Medulla oblongata (tissue), 1 donor: Measurements from ENCODE around the gene MYPOP.

Experiments used
- DNase-seq: peaks from one replicate; pipeline ENCODE4 v3.0.0-alpha.2; 2015; ENCODE audit errors: extremely low spot score

The MYPOP gene, protein sequence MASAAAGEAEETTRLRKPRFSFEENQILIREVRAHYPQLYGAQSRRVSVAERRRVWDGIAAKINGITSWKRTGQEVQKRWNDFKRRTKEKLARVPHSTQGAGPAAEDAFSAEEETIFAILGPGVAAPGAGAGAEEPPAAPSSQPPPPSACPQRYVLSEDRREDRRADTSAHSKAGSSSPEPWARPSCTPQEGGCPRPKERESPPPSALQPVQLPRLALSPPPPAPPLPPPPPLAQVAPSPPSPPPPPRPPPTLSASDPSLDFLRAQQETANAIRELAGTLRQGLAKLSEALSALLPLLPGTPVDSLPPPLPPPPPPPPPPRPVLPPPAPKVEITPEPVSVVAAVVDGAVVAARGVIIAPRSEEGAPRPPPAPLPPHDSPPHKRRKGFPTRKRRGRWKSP

DNA sequence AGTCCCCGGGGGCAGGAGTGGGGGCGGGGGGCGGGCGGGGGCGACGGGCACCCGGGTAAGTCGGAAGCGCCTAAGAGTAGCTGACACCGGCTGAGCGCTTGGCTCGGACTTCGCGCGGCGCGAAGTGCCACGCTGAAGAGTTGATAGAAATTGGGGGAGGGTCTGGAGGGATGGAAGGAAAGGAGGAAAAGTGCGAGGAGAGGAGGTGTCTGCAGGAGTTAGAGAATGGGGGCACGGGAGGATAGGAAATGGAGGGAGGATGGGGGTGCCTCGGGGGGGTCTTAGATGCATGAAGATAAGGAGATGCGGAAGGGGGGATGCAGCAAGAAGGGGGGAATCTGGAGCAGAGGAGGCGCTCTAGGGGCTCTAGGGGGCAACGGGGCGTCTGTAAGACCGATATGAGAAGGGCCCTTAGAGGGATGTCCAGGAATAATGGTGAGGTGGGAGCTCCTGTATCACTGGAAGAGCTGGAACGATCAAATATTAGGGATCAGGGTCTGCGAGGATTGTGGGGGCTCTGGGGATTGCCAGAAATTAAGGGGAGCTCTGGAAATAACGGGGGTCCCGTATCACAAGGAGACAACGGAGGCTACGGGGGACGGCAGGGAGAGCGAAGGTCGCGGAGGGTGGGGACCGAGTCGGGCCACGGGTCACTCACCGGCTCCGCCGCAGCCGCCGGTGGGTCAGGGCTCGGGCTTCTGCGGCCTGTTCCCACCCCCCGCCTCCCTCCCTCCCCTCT lies at the start of gene MYPOP:
Gene MYPOP (minus strand): TSS at position 702 of the 739 bp plus-strand sequence. CDS start 840 bp downstream, outside the sequence.
- DNase-seq = no peak

DNA sequence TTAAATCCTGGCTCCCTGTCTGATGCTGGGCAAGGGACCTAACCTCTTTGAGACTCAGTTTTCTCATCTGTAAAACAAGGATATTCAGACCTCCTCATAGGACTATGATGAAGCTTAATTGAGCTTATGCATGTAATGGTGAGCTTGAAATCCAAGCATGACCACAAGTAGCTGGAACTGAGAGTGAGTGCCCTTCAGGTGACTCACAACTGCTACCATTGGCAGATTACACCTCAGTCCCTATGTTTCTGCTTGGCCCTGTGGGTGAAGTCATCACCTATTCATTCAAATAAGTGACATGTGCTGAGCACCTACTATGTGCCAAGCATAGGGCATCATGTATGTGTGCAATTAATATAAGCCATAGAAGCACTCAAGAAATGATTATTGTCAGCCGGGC lies 45.5 kb upstream of the MYPOP start:
- DNase-seq = no peak

DNA sequence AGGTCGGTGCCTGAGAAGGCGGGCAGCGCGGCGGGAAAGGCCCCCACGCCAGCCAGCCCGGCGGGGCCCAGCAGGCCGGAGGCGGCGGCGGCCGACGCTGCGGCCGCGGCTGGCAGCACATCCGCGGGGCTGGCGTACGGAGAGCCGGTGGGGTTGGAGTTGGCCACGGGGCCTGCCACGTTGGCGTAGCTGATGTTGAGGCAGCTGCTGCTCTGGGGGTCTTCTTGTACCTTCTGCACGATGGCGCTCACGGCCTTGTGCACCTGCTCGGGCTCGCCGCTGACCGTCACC lies 38.0 kb upstream of the MYPOP start:
- no peak for DNase-seq

DNA sequence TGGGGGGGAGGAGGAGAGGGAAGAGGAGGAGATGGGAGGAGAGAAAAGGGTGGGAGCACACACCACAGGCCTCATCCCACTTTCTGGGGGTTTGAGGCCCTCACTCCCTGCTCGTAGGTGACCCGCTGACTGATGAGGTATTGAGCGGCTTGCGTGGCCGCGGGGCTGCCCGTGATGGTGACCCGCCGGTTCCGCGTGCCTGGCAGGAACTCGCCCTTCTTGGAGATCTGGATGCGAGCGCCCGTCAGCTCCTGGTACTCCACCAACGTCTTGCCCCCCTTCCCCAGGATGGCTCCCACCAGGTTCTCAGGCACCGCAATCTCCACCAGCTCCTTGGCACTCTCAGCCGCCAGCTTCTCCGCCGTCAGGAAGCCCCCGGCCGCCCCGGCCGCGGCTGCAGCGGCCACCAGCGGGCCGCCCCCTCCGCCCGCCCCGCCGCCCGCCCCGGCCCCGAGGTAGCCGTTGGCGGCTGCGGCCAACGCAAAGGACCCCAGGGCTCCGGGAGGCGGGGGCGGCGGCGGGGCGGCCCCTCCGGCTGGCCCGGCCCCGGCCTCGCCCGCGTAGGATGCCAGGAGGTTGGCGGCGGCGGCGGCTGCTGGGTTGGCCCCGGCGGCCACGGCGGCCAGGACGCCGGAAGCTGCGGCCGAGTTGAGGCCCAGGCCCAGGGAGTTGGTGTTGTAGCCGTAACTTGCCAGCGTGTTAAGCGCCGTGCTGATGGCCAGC lies 37.5 kb upstream of the MYPOP start:
- no peak for DNase-seq

DNA sequence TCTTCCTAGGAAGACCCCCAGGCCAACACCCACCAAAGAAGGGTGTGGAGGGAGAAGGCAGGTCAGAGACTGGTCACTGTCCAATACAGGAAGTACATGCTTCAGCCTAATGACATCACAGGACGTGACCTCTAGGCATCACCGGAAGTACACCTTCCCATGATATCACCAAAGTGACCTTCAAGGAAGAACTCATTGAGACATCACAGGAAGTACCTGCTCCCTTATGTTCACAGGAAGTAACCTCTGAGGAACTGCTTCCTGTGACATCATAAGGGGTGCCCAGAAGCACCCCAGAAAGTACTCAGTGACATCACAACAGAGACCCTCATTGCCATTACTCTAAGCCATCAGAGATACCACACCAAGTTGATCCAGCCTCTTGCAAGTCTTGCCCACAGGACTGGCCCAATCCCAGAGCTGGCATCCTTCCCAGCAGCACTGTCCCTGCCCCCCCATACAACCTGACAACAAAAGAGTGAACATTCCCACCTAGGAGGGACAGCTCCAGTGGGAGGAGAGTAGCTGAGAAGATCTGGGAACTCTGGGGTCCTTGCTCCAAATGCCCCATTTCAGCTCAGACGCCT lies 36.4 kb upstream of the MYPOP start:
- DNase-seq = no peak

DNA sequence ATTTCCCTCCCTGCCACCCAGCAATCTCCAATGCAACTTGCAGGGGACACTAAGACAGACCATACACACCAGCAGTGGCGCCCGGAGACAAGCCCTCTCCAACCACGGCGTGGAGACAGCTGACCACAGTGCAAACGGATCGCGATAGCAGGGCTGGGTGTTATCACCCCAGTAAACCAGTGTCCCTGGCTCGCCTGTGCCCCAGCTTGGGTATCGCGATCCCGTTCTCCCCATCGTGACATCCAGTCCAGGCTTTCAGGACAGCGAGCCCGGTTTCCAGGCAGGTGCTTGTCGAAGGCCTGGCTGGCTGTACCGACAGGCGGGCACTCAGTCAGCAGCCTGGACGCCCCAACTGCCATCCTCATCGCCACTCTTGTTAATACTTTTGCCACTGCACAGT lies 32.9 kb upstream of the MYPOP start:
- DNase-seq = no peak

DNA sequence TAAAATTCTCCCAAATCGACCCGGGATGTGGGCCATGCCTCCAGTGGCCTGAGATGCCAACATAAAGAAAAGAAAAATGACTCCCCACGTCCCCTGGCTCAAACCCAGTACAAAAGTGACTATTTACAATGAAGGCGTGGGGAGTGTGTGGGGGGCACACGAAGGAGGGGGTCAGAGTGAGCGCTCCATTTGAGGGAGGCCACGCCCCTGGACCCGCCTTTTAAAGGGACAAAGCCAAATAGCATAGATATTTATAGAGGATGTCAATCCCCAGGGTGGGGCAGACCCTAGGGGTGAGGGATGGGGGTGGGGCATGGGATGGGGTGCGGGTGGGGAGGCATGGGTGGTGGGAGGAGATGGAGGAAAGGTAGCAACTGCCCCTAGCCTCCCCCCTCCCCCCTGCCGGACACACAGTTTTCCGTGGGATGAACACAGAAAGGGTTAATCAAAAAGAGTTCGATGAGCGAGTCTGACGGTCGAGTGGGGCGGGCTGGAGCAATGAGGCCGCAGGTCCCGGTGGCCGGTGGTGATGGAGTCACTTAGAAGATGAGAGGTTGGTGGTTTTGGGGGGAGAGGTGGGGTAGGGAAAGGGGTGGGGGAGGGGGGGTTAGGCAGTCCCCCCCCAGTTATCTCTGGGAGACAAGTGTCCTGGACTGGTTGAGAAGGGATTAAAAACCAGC lies 32.3 kb upstream of the MYPOP start:
- DNase-seq = no peak

DNA sequence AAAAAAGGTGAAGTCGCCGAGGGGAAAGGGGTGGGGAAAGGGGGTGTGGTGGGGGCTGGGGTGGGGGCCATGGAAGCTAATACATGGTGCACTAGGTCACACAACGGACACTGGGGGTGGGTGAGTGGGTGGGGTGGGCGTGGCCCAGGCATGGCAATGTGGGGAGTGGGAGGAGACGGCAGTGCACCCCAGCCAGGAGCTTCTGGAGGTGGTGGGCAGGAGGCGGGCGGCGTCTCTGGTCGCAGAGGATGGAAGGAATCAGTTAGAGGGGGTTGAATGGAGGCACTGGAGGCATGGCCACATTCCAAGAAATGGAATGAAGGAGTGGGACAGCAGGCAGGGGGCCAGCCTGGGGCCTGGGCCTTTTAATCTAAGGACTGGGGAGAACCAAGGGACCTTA lies 31.3 kb upstream of the MYPOP start:
- no peak for DNase-seq

DNA sequence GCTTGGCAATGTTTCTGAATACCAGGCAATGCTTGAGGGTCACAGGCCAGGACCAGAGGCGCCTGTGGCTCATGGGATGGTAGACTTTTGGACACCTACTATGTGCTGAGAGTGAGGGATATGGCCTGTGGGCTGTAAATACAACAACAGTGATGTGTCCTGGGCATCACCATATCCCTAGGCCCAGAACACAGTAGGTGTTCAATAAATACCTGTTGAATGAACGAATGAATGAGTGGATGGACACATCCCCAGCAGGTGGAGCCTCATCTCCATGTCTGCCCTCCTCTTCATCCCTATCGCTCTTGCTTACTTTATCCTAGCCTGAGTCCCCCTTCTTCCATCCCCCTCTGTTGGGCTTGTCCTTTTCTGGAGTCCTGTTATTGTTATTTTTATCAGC lies 28.6 kb upstream of the MYPOP start:
- no peak for DNase-seq

DNA sequence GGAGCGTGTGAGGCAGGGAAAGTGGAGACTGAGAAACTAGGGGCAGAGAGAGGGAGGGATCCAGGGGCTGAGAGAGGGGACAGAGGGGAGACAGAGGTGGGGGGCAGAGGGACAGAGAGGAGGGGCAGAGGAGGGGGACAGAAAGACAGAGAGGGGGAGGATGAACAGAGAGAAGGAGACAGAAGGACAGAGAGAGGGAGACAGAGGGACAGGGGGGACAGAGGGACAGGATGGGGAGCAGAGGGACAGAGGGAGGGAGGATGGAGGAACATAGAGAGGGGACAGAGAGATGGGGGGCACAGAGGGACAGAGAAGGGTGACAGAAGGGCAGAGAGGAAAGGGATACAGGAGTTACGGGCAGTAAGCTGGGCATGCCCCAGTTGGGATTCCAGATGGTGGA lies 26.8 kb upstream of the MYPOP start:
- no peak for DNase-seq

DNA sequence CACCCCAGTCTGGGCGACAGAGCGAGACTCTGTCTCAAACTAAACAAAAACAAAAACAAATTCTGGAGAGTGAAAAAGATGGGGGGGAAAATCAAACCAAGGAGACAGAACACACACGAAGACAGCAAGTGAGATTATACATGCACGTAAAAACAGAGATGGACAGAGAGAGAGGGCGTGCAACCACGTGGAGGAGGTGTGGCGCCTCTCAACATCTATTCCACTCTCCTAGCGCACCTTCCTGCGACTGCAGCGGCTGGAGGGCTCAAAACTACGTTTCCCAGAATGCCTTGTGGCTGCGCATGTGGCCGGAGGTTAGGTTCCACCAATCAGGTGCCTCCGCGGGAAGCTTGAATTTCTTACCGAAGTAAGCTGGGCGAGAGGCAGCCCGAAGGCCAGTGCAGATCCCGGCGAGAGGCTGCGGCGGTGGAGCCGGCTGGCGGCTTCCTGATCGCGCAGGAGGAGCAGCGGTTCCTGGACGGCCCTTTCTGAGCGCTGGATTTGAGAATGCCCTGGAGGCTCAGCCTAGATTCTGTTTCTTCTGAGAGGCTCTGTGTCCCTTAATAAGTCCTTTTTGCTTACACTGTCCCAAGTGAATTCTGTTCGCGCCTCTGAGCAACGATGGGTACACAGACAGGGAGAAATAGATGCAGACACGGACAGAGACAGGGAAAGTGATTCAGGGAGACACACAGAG lies 25.3 kb upstream of the MYPOP start:
- peak; percentile 92 for DNase-seq

DNA sequence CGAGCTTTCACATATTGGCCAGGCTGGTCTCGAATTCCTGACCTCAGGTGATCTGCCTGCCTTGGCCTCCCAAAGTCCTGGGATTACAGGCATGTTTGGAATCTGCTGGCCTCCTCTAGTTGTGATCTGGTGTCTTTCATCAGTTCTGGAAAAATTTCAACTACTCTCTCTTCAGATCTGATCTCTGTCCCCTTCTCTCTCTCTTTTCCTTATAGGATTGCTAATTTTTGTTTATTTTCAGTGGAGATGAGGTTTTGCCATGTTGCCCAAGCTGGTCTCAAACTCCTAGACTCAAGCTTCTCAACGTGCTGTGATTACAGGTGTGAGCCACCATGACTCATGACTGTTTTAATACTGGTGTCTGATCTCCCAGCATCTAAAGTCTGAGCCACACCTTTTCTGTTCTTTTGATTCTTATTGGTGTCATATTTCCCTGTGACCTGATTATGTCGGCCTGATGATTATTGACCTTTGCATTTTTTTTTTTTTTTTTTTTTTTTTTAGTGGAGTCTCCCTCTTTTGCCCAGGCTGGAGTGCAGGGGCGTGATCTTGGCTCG lies 22.6 kb upstream of the MYPOP start:
- DNase-seq = no peak

DNA sequence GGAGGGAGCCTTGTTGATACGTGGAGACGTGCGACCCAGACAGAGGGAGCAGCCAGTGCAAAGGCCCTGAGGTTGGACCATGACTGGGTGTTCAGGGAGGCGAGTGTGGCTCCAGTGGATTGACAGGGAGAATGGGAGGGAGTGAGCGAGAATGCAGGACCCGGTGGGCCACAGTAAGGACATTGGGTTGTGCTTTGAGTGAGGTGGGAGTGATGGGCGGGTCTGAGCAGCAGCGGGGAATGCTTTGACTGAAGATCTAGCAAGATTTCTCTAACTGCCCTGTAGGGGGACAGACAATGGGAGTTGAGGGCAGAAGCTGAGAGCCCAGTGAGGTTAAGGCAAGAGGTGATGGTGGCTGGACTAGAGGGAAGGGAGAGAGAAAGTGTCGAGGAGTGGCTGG lies 19.9 kb upstream of the MYPOP start:
- no peak for DNase-seq

DNA sequence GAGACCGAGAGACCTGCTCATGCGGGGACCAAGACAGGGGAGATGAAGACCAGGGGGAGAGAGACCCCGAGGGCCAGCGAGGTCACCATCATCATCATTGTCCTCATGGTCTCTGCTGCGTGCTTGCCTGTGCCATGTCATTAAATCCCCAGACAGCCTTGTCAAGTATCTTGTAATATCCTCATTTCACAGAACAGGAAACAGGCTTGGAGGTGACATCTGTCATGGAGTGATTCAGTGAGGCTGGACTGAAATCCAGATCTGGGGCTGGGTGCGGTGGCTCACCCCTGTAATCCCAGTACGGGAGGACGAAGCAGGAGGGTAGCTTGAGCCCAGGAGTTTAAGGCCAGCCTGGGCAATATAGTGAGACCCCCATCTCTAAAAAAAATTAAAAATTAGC lies 18.0 kb upstream of the MYPOP start:
- no peak for DNase-seq

DNA sequence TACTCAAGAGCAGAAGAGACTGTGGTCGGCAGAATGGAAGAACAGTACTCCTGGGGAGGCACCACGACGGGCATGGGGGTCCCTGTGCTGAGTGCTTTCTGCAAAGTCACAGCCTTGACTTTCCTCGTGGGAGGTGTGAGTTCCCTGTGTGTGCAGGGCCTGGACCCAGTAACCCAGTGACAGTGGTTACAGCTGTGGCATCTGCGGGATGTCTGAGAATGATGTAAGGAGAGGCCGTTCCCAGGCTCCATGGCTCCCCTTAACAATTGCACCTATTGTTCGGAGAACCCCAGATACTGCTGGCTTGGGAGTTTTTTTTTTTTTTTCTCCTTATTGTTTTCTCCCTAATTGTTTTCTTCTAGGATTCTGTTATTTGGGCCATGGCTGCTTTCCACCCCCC lies 17.3 kb upstream of the MYPOP start:
- peak; percentile 86 for DNase-seq

DNA sequence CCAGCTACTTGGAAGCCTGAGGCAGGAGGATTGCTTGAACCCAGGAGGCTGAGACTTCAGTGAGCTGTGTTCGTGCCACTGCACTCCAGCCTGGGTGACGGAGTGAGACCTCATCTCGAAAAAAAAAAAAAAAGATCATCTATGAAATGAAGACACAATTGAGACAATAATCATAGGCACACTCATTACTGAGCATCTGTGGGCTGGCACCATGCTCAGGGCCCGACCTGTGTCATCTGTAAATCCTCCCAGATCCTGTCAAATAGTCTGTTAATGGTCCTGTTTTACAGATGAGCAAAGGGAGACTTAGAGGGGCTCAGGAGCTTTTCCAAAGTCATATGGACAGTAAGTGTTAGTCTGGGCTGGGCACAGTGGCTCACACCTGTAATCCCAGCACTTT lies 16.3 kb upstream of the MYPOP start:
- no peak for DNase-seq

DNA sequence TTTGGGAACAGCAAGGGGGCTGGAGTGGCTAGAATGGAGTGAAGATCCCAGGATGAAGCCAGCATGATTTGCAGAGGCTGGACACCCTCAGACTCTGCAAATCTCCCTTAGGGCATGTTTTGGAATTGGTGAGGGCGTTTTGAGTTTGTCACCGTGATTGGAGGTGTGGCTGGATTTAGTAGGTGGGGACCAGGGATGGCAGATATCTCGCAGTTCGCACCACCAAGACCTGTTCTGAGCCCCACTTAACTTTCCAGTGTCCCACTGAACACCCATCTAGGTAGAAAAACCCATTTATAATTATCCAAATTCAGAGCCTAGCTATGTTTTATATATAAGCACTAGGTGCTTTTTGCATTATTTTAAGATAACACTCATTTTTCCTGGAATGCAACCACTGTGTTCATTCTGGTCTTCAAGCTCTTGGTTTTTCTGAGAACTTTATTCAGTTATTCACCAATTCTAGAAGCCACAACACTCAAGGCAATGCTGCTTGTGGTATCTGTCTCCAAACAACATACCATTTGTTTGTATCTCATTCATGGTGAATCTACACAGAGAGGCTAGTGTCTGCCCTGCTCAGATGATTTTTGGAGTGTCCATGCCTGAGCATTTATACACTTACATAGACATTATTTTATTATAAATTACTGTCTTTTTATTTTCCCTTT lies 15.1 kb upstream of the MYPOP start:
- peak; percentile 86 for DNase-seq

DNA sequence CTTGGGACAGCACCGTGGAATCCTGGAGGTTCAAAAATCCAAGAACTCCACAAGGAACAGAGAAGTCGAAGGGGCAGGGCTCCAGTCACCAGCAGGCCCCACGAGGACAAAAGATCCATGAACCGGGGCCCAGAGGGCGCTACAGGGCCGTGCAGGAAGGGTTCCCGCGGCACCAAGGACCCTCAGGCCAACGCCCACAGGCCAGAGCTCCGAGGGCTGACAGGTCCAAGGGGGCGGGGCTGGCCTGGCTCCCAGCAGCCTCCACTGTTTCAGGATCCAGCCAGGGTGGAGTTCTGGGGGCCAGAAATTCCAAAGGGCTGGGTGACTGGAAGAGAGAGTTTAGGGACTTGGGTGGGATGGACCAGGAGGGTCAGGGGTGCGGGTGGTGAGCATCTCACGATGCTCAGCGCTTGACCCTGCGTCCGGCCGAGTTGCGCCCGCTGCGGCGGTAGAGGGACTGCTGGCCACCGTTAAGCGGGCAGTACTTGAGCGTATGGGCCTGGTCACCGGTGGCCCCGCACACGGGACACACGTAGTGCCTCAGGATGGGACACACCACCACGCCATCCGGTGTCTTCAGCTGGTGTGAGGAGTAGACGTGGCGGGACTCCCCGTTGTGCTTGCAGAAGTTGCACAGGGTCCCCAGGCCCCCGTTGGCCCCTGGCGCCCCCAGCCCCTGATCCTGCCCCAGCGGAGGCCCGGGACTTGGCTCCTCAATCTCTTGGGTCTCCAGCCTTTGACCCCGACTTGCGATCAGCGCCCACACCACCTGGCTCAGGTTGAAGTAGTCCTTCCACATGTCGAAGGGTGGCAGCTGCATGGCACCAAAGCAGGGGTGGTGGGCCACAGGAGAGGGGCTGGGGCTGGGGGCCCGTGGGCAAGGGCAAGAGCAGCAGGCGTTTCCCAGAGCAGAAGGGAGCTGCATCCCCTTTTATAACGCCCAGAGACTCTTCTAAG lies 11.7 kb upstream of the MYPOP start, which contains the start of gene NANOS2:
Gene NANOS2 (minus strand): TSS at position 905 of the 957 bp plus-strand sequence. CDS start 85 bp downstream, at position 820.
- DNase-seq = no peak

DNA sequence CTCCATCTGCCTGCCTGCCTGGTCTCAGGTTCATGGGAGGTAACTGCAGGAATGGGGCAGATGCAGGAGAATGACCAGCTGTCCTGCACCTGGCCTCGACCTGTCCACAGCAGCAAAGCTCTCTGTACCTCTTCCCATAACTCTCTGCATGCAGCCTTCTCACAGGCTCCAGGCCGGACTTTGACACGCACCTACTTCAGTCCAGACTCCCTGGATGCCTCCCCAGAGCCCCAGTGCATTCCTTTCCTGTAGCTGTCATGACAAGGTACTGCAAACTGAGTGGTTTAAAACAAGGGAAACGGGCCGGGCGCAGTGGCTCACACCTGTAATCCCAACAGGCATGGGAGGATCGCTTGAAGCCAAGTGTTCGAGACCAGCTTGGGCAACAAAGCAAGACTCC lies 8.9 kb upstream of the MYPOP start:
- DNase-seq = no peak
